Measurements from ENCODE around the gene KISS1R. TPM values are rescaled to one million over a fixed set of nuclear protein-coding genes. Genes with fewer than 3 reads are reported as not detected.
A peak's percentile ranks its signal among the peaks of the same experiment; 100 is the strongest.

Gene KISS1R
- total and polyA plus RNA-seq, 2 donors (not counting 1 experiment from before 2014, with no cell fraction given) = not detected

DNA sequence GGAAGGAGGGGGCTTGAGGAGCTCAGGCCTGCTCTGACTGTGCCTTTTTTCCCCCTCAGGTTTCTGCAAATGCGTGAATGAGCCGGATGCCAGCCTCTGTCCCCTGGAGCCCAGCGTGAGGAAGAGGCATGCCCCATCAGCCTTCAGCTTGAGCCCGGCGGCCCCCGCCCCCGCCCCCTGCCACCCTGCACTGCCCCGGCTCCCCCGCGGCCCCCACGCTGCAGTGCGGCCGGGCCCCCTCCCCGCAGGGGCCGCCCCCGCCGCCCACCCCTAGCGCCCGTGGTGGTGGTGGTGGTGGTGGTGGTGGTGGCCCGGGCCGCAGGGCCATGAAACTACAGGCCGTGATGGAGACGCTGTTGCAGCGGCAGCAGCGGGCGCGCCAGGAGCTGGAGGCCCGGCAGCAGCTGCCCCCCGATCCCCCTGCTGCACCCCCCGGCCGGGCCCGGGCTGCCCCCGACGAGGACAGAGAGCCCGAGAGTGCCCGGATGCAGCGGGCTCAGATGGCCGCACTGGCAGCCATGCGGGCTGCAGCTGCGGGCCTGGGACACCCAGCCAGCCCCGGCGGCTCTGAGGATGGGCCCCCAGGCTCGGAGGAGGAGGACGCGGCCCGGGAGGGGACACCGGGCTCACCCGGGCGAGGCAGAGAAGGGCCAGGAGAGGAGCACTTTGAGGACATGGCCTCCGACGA lies 12.2 kb downstream of the KISS1R start:
- DNase-seq (ENCODE audit: low read depth in 2 of 2) = no peak
- Histone ChIP-seq H2AFZ (ENCODE audit: low read length) (no peak overlapping the region), H3K4me1 (ENCODE audit: control insufficient read depth, extremely low read depth, insufficient read depth, low read length) (peaks cover 25% of the 10 kb centered on the region), H3K9me3 (ENCODE audit: control insufficient read depth, insufficient read depth, low read depth, low read length) (no peaks in the 10 kb centered on the region), H3K4me2 (ENCODE audit: extremely low read depth, insufficient read depth, low read length) (no peak overlapping the region), H3K79me2 (ENCODE audit: control insufficient read depth, insufficient read depth, low read length) (peaks cover 37% of the 10 kb centered on the region), H3K4me3 (replicated peaks in 1 of 4; ENCODE audit: control extremely low read depth in 1 of 4, insufficient read depth in 1 of 4, low read depth in 3 of 4, low read length in 4 of 4) (no peak overlapping the region), H4K20me1 (ENCODE audit: control insufficient read depth, extremely low read depth, insufficient read depth, low read length) (no peaks in the 10 kb centered on the region), H3K9ac (ENCODE audit: insufficient read depth, low read length) (no peak overlapping the region), H3K27me3 (ENCODE audit: control insufficient read depth, insufficient read depth, low read length) (no peaks in the 10 kb centered on the region), H3K36me3 (ENCODE audit: control insufficient read depth, insufficient read depth, low read length) (peaks cover 13% of the 10 kb centered on the region), H3K27ac (ENCODE audit: insufficient read depth, low read length) (no peak overlapping the region)
- TF ChIP-seq, protein P1, sequence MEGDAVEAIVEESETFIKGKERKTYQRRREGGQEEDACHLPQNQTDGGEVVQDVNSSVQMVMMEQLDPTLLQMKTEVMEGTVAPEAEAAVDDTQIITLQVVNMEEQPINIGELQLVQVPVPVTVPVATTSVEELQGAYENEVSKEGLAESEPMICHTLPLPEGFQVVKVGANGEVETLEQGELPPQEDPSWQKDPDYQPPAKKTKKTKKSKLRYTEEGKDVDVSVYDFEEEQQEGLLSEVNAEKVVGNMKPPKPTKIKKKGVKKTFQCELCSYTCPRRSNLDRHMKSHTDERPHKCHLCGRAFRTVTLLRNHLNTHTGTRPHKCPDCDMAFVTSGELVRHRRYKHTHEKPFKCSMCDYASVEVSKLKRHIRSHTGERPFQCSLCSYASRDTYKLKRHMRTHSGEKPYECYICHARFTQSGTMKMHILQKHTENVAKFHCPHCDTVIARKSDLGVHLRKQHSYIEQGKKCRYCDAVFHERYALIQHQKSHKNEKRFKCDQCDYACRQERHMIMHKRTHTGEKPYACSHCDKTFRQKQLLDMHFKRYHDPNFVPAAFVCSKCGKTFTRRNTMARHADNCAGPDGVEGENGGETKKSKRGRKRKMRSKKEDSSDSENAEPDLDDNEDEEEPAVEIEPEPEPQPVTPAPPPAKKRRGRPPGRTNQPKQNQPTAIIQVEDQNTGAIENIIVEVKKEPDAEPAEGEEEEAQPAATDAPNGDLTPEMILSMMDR (conservative IDR thresholded peaks at IDR 0.05 in 1 of 2, IDR thresholded peaks at IDR 0.05 in 1 of 2; ENCODE audit: low read depth in 1 of 2, low read length in 2 of 2) = no peak
- TF ChIP-seq EZH2 (IDR thresholded peaks at IDR 0.05; ENCODE audit: low read length, missing control alignments) = no peak

DNA sequence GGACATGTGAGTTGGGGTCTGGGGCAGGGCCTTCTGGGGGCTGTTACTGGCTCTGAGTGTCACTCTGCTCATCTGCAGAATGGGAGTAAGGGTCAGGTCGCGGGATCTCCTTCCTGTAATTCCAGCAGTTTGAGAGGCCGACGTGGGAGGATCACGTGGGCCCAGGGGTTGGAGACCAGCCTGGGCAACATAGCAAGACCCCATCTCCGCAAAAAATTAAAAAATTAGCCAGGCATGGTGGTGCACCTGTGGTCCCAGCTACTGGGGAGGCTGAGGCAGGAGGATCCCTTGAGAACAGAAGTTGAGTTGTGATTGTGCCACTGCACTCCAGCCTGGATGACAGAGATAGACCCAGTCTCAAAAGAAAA lies 12.7 kb downstream of the KISS1R start:
- Histone ChIP-seq H3K9me3 (ENCODE audit: control insufficient read depth, insufficient read depth, low read depth, low read length) (no peaks in the 10 kb centered on the region), H3K79me2 (ENCODE audit: control insufficient read depth, insufficient read depth, low read length) (peaks cover 42% of the 10 kb centered on the region), H3K4me1 (ENCODE audit: control insufficient read depth, extremely low read depth, insufficient read depth, low read length) (peaks cover 26% of the 10 kb centered on the region), H3K27ac (ENCODE audit: insufficient read depth, low read length) (no peak overlapping the region), H3K4me3 (replicated peaks in 1 of 4; ENCODE audit: control extremely low read depth in 1 of 4, insufficient read depth in 1 of 4, low read depth in 3 of 4, low read length in 4 of 4) (no peak overlapping the region), H4K20me1 (ENCODE audit: control insufficient read depth, extremely low read depth, insufficient read depth, low read length) (no peaks in the 10 kb centered on the region), H3K36me3 (ENCODE audit: control insufficient read depth, insufficient read depth, low read length) (peaks cover 14% of the 10 kb centered on the region), H3K27me3 (ENCODE audit: control insufficient read depth, insufficient read depth, low read length) (no peaks in the 10 kb centered on the region), H3K4me2 (ENCODE audit: extremely low read depth, insufficient read depth, low read length) (no peak overlapping the region), H3K9ac (ENCODE audit: insufficient read depth, low read length) (no peak overlapping the region), H2AFZ (ENCODE audit: low read length) (no peak overlapping the region)
- no peak for DNase-seq (ENCODE audit: low read depth in 2 of 2)
- no peak for TF ChIP-seq EZH2 (IDR thresholded peaks at IDR 0.05; ENCODE audit: low read length, missing control alignments)
- TF ChIP-seq, protein P1 (conservative IDR thresholded peaks at IDR 0.05 in 1 of 2, IDR thresholded peaks at IDR 0.05 in 1 of 2; ENCODE audit: low read depth in 1 of 2, low read length in 2 of 2) = no peak

DNA sequence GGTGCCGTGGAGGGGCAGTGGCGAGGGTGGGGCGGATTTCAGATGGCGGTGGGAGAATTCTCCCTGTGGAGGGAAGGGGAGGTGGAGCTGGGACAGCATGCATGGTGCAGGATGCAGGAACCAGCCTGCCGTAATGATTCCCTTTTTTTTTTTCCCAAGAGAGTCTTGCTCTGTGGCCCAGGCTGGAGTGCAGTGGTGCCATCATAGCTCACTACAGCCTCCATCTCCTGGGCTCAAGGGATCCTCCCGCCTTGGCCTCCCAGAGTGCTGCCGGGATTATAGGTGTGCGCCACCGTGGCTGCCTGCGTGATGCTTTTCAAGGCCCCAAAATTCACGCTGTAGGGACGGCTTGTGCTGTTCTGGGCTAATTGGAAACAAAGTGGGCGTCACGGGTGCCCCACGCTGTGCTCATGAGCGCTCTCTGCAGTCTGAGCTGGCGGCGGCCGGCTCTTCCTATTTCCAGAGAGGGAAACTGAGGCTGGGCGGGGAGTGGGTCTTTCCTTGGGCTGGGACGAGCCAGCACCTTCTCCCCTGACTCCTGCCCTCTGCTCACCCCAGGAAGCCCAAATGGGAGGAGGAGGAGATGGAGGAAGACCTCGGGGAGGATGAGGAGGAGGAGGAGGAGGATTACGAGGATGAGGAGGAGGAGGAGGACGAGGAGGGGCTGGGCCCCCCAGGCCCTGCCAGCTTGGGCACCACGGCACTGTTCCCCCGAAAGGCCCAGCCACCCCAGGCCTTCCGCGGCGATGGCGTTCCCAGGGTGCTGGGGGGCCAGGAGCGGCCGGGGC lies 14.9 kb downstream of the KISS1R start:
- peak overlapping the region; percentile 48 for H3K9ac ChIP-seq (ENCODE audit: insufficient read depth, low read length)
- H2AFZ ChIP-seq (ENCODE audit: low read length) = no peak overlapping the region
- H3K4me3 ChIP-seq (replicated peaks in 1 of 4; ENCODE audit: control extremely low read depth in 1 of 4, insufficient read depth in 1 of 4, low read depth in 3 of 4, low read length in 4 of 4) = peak overlapping the region in 1 of 4 experiments; percentile 44
- peak overlapping the region; percentile 54 for H3K4me2 ChIP-seq (ENCODE audit: extremely low read depth, insufficient read depth, low read length)
- H4K20me1 ChIP-seq (ENCODE audit: control insufficient read depth, extremely low read depth, insufficient read depth, low read length) = no peaks in the 10 kb centered on the region
- TF ChIP-seq, protein P1 (conservative IDR thresholded peaks at IDR 0.05 in 1 of 2, IDR thresholded peaks at IDR 0.05 in 1 of 2; ENCODE audit: low read depth in 1 of 2, low read length in 2 of 2) = no peak
- TF ChIP-seq EZH2 (IDR thresholded peaks at IDR 0.05; ENCODE audit: low read length, missing control alignments) = no peak
- peak overlapping the region; percentile 90 for H3K27ac ChIP-seq (ENCODE audit: insufficient read depth, low read length)
- H3K9me3 ChIP-seq (ENCODE audit: control insufficient read depth, insufficient read depth, low read depth, low read length) = no peaks in the 10 kb centered on the region
- DNase-seq (ENCODE audit: low read depth in 2 of 2) = no peak
- H3K4me1 ChIP-seq (ENCODE audit: control insufficient read depth, extremely low read depth, insufficient read depth, low read length) = peaks cover 28% of the 10 kb centered on the region
- H3K27me3 ChIP-seq (ENCODE audit: control insufficient read depth, insufficient read depth, low read length) = no peaks in the 10 kb centered on the region
- peaks cover 16% of the 10 kb centered on the region for H3K36me3 ChIP-seq (ENCODE audit: control insufficient read depth, insufficient read depth, low read length)
- peaks cover 53% of the 10 kb centered on the region for H3K79me2 ChIP-seq (ENCODE audit: control insufficient read depth, insufficient read depth, low read length)

Data from fibroblast of lung (primary cell).